Liver (tissue), 9 donors: Measurements from ENCODE around the gene TIMMDC1. TPM values are rescaled to one million over a fixed set of nuclear protein-coding genes. Genes with fewer than 3 reads are reported as not detected.

ENCODE experiments used
- DNase-seq: peaks from one replicate; pipeline ENCODE4 v3.0.0-alpha.2; 2017; ENCODE audit warnings: low spot score
- H3K27ac ChIP-seq, 2 donors: one replicate each; pipeline ENCODE4 v1.7.0; 2013; ENCODE audit warnings: inconsistent platforms in 2 of 2, low read length in 2 of 2, control low read depth in 1 of 2, low read depth in 1 of 2, mild to moderate bottlenecking in 1 of 2
- H3K27me3 ChIP-seq, 4 donors: one replicate each; pipeline versions ENCODE4 v1.6.1 to v1.7.0; 2013; ENCODE audit warnings: low read length in 3 of 4, inconsistent platforms in 1 of 4, mild to moderate bottlenecking in 1 of 4, moderate library complexity in 1 of 4; ENCODE audit not compliant: control insufficient read depth in 4 of 4, insufficient read depth in 4 of 4
- H3K36me3 ChIP-seq, 4 donors: one replicate each; pipeline versions ENCODE4 v1.6.1 to v1.7.0; 2013; ENCODE audit warnings: low read length in 3 of 4, mild to moderate bottlenecking in 3 of 4, low read depth in 1 of 4, moderate library complexity in 1 of 4; ENCODE audit not compliant: control insufficient read depth in 4 of 4, insufficient read depth in 3 of 4
- H3K4me1 ChIP-seq, 4 donors: one replicate each; pipeline versions ENCODE4 v1.6.1 to v1.7.0; 2013; ENCODE audit warnings: low read length in 3 of 4, mild to moderate bottlenecking in 3 of 4, moderate library complexity in 1 of 4; ENCODE audit not compliant: control insufficient read depth in 4 of 4, insufficient read depth in 4 of 4
- H3K4me3 ChIP-seq, 3 donors: one replicate each; pipeline versions ENCODE4 v1.6.1 to v1.7.0; 2013; ENCODE audit warnings: low read length in 3 of 3, control low read depth in 1 of 3, low read depth in 1 of 3, mild to moderate bottlenecking in 1 of 3
- H3K9ac ChIP-seq, 2 donors: one replicate each; pipeline ENCODE4 v1.7.0; 2013; ENCODE audit warnings: low read length in 2 of 2, mild to moderate bottlenecking in 2 of 2, moderate library complexity in 2 of 2, control low read depth in 1 of 2, low read depth in 1 of 2
- H3K9me3 ChIP-seq, 4 donors: one replicate each; pipeline versions ENCODE4 v1.6.1 to v1.7.0; 2013; ENCODE audit warnings: low read length in 3 of 4; ENCODE audit not compliant: control insufficient read depth in 4 of 4
- CTCF ChIP-seq: fragments of 150-350 bp; IDR thresholded peaks from 2 replicates; pipeline ENCODE4 v1.5.1; 2017; ENCODE audit warnings: improper control_type of control experiment, low read depth, low read length; ENCODE audit not compliant: missing input control
- EGR1 ChIP-seq, 2 donors: IDR thresholded peaks; 2 replicates each; pipeline ENCODE4 v1.6.1; 2016 to 2018; ENCODE audit warnings: antibody characterized with exemption in 2 of 2, low read depth in 2 of 2
- FOXA1 ChIP-seq: IDR thresholded peaks from 2 replicates; pipeline ENCODE4 v1.6.1; 2016; ENCODE audit warnings: antibody characterized with exemption
- GABPA ChIP-seq, 2 donors: IDR thresholded peaks in 1 of 2; conservative IDR thresholded peaks in 1 of 2; 2 replicates each; pipeline ENCODE4 v1.6.1; 2016; ENCODE audit warnings: antibody characterized with exemption in 2 of 2, mild to moderate bottlenecking in 1 of 2, moderate library complexity in 1 of 2
- HNF4A ChIP-seq, 2 donors: conservative IDR thresholded peaks; 2 replicates each; pipeline ENCODE4 v1.6.1; 2016; ENCODE audit warnings: antibody characterized with exemption in 2 of 2, mild to moderate bottlenecking in 2 of 2
- HNF4G ChIP-seq: IDR thresholded peaks from 2 replicates; pipeline ENCODE4 v1.6.1; 2016; ENCODE audit warnings: antibody characterized with exemption
- JUND ChIP-seq, 2 donors: IDR thresholded peaks; 2 replicates each; pipeline ENCODE4 v1.6.1; 2016; ENCODE audit warnings: antibody characterized with exemption in 2 of 2
- MAX ChIP-seq: IDR thresholded peaks from 2 replicates; pipeline ENCODE4 v1.6.1; 2016; ENCODE audit warnings: antibody characterized with exemption
- NR2F2 ChIP-seq: IDR thresholded peaks from 2 replicates; pipeline ENCODE4 v1.6.1; 2016; ENCODE audit warnings: antibody characterized with exemption
- RAD21 ChIP-seq, 2 donors: IDR thresholded peaks; 2 replicates each; pipeline ENCODE4 v1.6.1; 2016; ENCODE audit warnings: antibody characterized with exemption in 2 of 2, mild to moderate bottlenecking in 2 of 2
- REST ChIP-seq: IDR thresholded peaks from 2 replicates; pipeline ENCODE4 v1.6.1; 2016; ENCODE audit warnings: antibody characterized with exemption, mild to moderate bottlenecking
- RXRA ChIP-seq, 2 donors: IDR thresholded peaks; 2 replicates each; pipeline ENCODE4 v1.6.1; 2017 to 2018; ENCODE audit warnings: antibody characterized with exemption in 2 of 2, mild to moderate bottlenecking in 1 of 2
- SP1 ChIP-seq: IDR thresholded peaks from 2 replicates; pipeline ENCODE4 v1.6.1; 2018; ENCODE audit warnings: antibody characterized with exemption, mild to moderate bottlenecking
- TAF1 ChIP-seq: conservative IDR thresholded peaks from 2 replicates; pipeline ENCODE4 v1.6.1; 2016; ENCODE audit warnings: antibody characterized with exemption, mild to moderate bottlenecking
- YY1 ChIP-seq: IDR thresholded peaks from 2 replicates; pipeline ENCODE4 v1.6.1; 2016; ENCODE audit warnings: antibody characterized with exemption, mild to moderate bottlenecking
- ZBTB33 ChIP-seq: IDR thresholded peaks from 2 replicates; pipeline ENCODE4 v1.6.1; 2016; ENCODE audit warnings: antibody characterized with exemption
- WGBS: extraction: QIAGEN DNeasy Blood & Tissue Kit; methylation state at CpG from one replicate; pipeline ENCODE4 v1.1.7; 2013; 5-methylcytosine and 5-hydroxymethylcytosine counted together
- polyA plus RNA-seq, 2 donors: library from polyadenylated mRNA; stranded (reverse) in 1 of 2; unstranded in 1 of 2; fragments of 200-250 nt in 1 of 2; fragments of >200 nt in 1 of 2; fragmentation: Nextera tagmentation in 1 of 2; extraction: Ambion mirVana in 1 of 2; gene quantifications; one replicate each; pipeline versions ENCODE4 v1.2.1 to v1.2.3, GENCODE V29; 2013 to 2015
- total RNA-seq, 2 donors: library from RNA; depleted of rRNA; stranded (reverse); fragments of >200 nt; gene quantifications; one replicate each; pipeline ENCODE4 v1.2.3, GENCODE V29; 2014
- donor health status: healthy.
- donor health status: healthy.
- donor health status: healthy.
- donor health status: healthy.
- donor health status: healthy.

TIMMDC1 gene
- total and polyA plus RNA-seq, 4 donors: 25.4 to 54.2 (median 33.2) TPM

- H3K4me3 ChIP-seq: no peak overlapping the region
- no peak overlapping the region for H3K27ac ChIP-seq
- TF ChIP-seq JUND (IDR thresholded peaks at IDR 0.05): no peak
- TF ChIP-seq RAD21 (IDR thresholded peaks at IDR 0.05): no peak
- no peak for TF ChIP-seq HNF4A (conservative IDR thresholded peaks at IDR 0.05)
- TF ChIP-seq EGR1 (IDR thresholded peaks at IDR 0.05; ENCODE audit: low read depth in 2 of 2): no peak
- TF ChIP-seq RXRA (IDR thresholded peaks at IDR 0.05): no peak
- DNase-seq: no peak
- peaks cover 0 to 1% (median 0%) of the 10 kb centered on the region in 4 donors for H3K4me1 ChIP-seq
- H3K9ac ChIP-seq: no peak overlapping the region
- H3K36me3 ChIP-seq: no peaks in the 10 kb centered on the region
- H3K9me3 ChIP-seq: no peaks in the 10 kb centered on the region
- WGBS: 86% methylated on average over 9 of the region's 9 CpGs
- H3K27me3 ChIP-seq: no peaks in the 10 kb centered on the region
These were observed 60.4 kb downstream of the TIMMDC1 start for GRCh38 chr3:119558626-119559317.

GRCh38 chr3:119559441-119559963 lies 61.2 kb downstream of the TIMMDC1 start, which contains the start of gene CD80:
Gene CD80, minus strand, starts transcription at chr3:119559614. Its CDS starts 1,886 bp downstream, at chr3:119557728.
- Histone ChIP-seq H3K27ac (no peak within 1 kb of the TSS), H3K27me3 (no peaks in the 10 kb centered on the region), H3K36me3 (no peaks in the 10 kb centered on the region), H3K4me3 (no peak within 1 kb of the TSS), H3K9me3 (no peaks in the 10 kb centered on the region), H3K9ac (no peak within 1 kb of the TSS), H3K4me1 (peaks cover 0 to 1% (median 0%) of the 10 kb centered on the region in 4 donors)
- TF ChIP-seq GABPA (IDR thresholded peaks at IDR 0.05 in 1 of 2, conservative IDR thresholded peaks at IDR 0.05 in 1 of 2) (no peak), RAD21 (IDR thresholded peaks at IDR 0.05) (peak; percentile 64 to 81), CTCF (peak; percentile 27)
- DNase-seq: peak; percentile 50
- 19% methylated on average over 7 of the region's 7 CpGs for WGBS

GRCh38 chr3:119560160-119560559 lies 61.8 kb downstream of the TIMMDC1 start:
- no peaks in the 10 kb centered on the region for H3K36me3 ChIP-seq
- H3K4me3 ChIP-seq: no peak overlapping the region
- H3K27ac ChIP-seq: no peak overlapping the region
- no peak overlapping the region for H3K9ac ChIP-seq
- peaks cover 0 to 1% (median 0%) of the 10 kb centered on the region in 4 donors for H3K4me1 ChIP-seq
- TF ChIP-seq HNF4A (conservative IDR thresholded peaks at IDR 0.05) (no peak), RXRA (IDR thresholded peaks at IDR 0.05) (no peak), CTCF (no peak), JUND (IDR thresholded peaks at IDR 0.05) (no peak), EGR1 (IDR thresholded peaks at IDR 0.05; ENCODE audit: low read depth in 2 of 2) (no peak), REST (no peak), RAD21 (IDR thresholded peaks at IDR 0.05) (no peak), SP1 (no peak), MAX (no peak), HNF4G (no peak), ZBTB33 (no peak), FOXA1 (no peak), NR2F2 (no peak), YY1 (no peak), GABPA (IDR thresholded peaks at IDR 0.05 in 1 of 2, conservative IDR thresholded peaks at IDR 0.05 in 1 of 2) (no peak), TAF1 (no peak)
- no peaks in the 10 kb centered on the region for H3K9me3 ChIP-seq
- H3K27me3 ChIP-seq: no peaks in the 10 kb centered on the region
- WGBS: 89% methylated on average over 5 of the region's 5 CpGs
- DNase-seq: no peak
